SK-N-MC (cell line): Measurements from ENCODE around the gene CDK5R1.

Source experiments
- EZH2 ChIP-seq: fragments of 200-600 bp; sonication (generic); IDR thresholded peaks from one replicate; pipeline ENCODE4 v1.6.1; 2017; ENCODE audit warnings: antibody characterized with exemption
- POLR2AphosphoS5 ChIP-seq: IDR thresholded peaks from 2 replicates; pipeline ENCODE4 v1.6.1; 2012; ENCODE audit warnings: mild to moderate bottlenecking, low read depth, low read length, borderline replicate concordance

- TF ChIP-seq POLR2AphosphoS5 (no peak), EZH2 (no peak)
Observed at GRCh38 chr17:32453370-32453769, 33.4 kb upstream of the CDK5R1 start.
